BLaER1 (cell line): ENCODE measurements around the gene SH2B3.

Source experiments
- H3K27ac ChIP-seq: shearing (Covaris generic); formaldehyde crosslinking; 2 replicates; pipeline ENCODE4 v1.8.1; 2022
- H3K27me3 ChIP-seq: shearing (Covaris generic); formaldehyde crosslinking; 2 replicates; pipeline ENCODE4 v1.8.1; 2022
- H3K36me3 ChIP-seq: shearing (Covaris generic); formaldehyde crosslinking; 2 replicates; pipeline ENCODE4 v1.8.1; 2022
- H3K4me1 ChIP-seq: shearing (Covaris generic); formaldehyde crosslinking; 2 replicates; pipeline ENCODE4 v1.8.1; 2022
- H3K4me2 ChIP-seq: shearing (Covaris generic); formaldehyde crosslinking; 2 replicates; pipeline ENCODE4 v1.8.1; 2022
- H3K4me3 ChIP-seq: shearing (Covaris generic); formaldehyde crosslinking; 2 replicates; pipeline ENCODE4 v1.8.1; 2022
- H3K9ac ChIP-seq: shearing (Covaris generic); formaldehyde crosslinking; 2 replicates; pipeline ENCODE4 v1.8.1; 2022
- H3K9me3 ChIP-seq: shearing (Covaris generic); formaldehyde crosslinking; 2 replicates; pipeline ENCODE4 v1.8.1; 2022
- H4K20me1 ChIP-seq: shearing (Covaris generic); formaldehyde crosslinking; 2 replicates; pipeline ENCODE4 v1.8.1; 2022
- Cebpa-rat ChIP-seq: shearing (Covaris generic); IDR thresholded peaks from 2 replicates; pipeline ENCODE4 v1.8.1; 2022

SH2B3 gene

GRCh38 chr12:111434680-111435338, 29.1 kb downstream of the SH2B3 start:
- H3K4me3 ChIP-seq = peak overlapping the region; percentile 41
- peaks cover 100% of the 10 kb centered on the region for H4K20me1 ChIP-seq
- H3K36me3 ChIP-seq = 0 out of 2 replicates have a peak, but pooled peaks cover 6% of the 10 kb centered on the region
- H3K27me3 ChIP-seq = no peaks in the 10 kb centered on the region
- H3K4me1 ChIP-seq = peaks cover 100% of the 10 kb centered on the region
- no peaks in the 10 kb centered on the region for H3K9me3 ChIP-seq
- no peak for TF ChIP-seq Cebpa-rat
- peak overlapping the region; percentile 90 for H3K4me2 ChIP-seq
- peak overlapping the region; percentile 56 for H3K9ac ChIP-seq
- peak overlapping the region; percentile 73 for H3K27ac ChIP-seq

GRCh38 chr12:111435661-111436201, 30.0 kb downstream of the SH2B3 start:
- Histone ChIP-seq H3K4me3 (no peak overlapping the region), H3K36me3 (peaks cover 15% of the 10 kb centered on the region; the same call in 1 of the 2 replicates), H3K27ac (peak overlapping the region; percentile 73), H3K9me3 (no peaks in the 10 kb centered on the region), H3K4me2 (peak overlapping the region; percentile 90), H3K27me3 (no peaks in the 10 kb centered on the region), H3K4me1 (peaks cover 100% of the 10 kb centered on the region), H4K20me1 (peaks cover 100% of the 10 kb centered on the region), H3K9ac (0 out of 2 replicates have a peak overlapping the region, but pooled peaks have one; percentile 22)
- no peak for TF ChIP-seq Cebpa-rat

GRCh38 chr12:111436266-111436665, 30.5 kb downstream of the SH2B3 start:
- Histone ChIP-seq H3K4me1 (peaks cover 100% of the 10 kb centered on the region), H3K4me3 (no peak overlapping the region), H4K20me1 (peaks cover 100% of the 10 kb centered on the region), H3K27ac (peak overlapping the region; percentile 73), H3K4me2 (peak overlapping the region; percentile 90), H3K9me3 (no peaks in the 10 kb centered on the region), H3K36me3 (peaks cover 21% of the 10 kb centered on the region; the same call in 1 of the 2 replicates), H3K9ac (0 out of 2 replicates have a peak overlapping the region, but pooled peaks have one; percentile 22), H3K27me3 (no peaks in the 10 kb centered on the region)
- no peak for TF ChIP-seq Cebpa-rat

GRCh38 chr12:111436811-111437210, 31.1 kb downstream of the SH2B3 start:
- H3K9me3 ChIP-seq = no peaks in the 10 kb centered on the region
- H3K4me3 ChIP-seq = no peak overlapping the region
- H3K27me3 ChIP-seq = no peaks in the 10 kb centered on the region
- H4K20me1 ChIP-seq = peaks cover 100% of the 10 kb centered on the region
- H3K4me2 ChIP-seq = peak overlapping the region; percentile 90
- no peak overlapping the region for H3K9ac ChIP-seq
- H3K27ac ChIP-seq = peak overlapping the region; percentile 73; the same call in 1 of the 2 replicates
- H3K4me1 ChIP-seq = peaks cover 100% of the 10 kb centered on the region
- TF ChIP-seq Cebpa-rat = no peak
- H3K36me3 ChIP-seq = peaks cover 26% of the 10 kb centered on the region; the same call in 1 of the 2 replicates

- no peaks in the 10 kb centered on the region for H3K9me3 ChIP-seq
- peaks cover 100% of the 10 kb centered on the region for H4K20me1 ChIP-seq
- peak overlapping the region; percentile 50; the same call in 1 of the 2 replicates for H3K9ac ChIP-seq
- H3K36me3 ChIP-seq = peaks cover 34% of the 10 kb centered on the region
- peak; percentile 89 for TF ChIP-seq Cebpa-rat
- peak overlapping the region; percentile 90 for H3K4me2 ChIP-seq
- H3K27me3 ChIP-seq = no peaks in the 10 kb centered on the region
- peaks cover 100% of the 10 kb centered on the region for H3K4me1 ChIP-seq
- H3K27ac ChIP-seq = peak overlapping the region; percentile 73; the same call in 1 of the 2 replicates
- H3K4me3 ChIP-seq = peak overlapping the region; percentile 41; the same call in 1 of the 2 replicates
Measured at GRCh38 chr12:111437816-111438454, 32.2 kb downstream of the SH2B3 start.

- Histone ChIP-seq H3K36me3 (peaks cover 40% of the 10 kb centered on the region), H3K27me3 (no peaks in the 10 kb centered on the region), H3K4me1 (peaks cover 100% of the 10 kb centered on the region), H3K27ac (peak overlapping the region; percentile 73; the same call in 1 of the 2 replicates), H3K9ac (peak overlapping the region; percentile 50; the same call in 1 of the 2 replicates), H4K20me1 (peaks cover 100% of the 10 kb centered on the region), H3K4me2 (peak overlapping the region; percentile 90), H3K9me3 (no peaks in the 10 kb centered on the region), H3K4me3 (peak overlapping the region; percentile 41; the same call in 1 of the 2 replicates)
- TF ChIP-seq Cebpa-rat = no peak
Measured at GRCh38 chr12:111438481-111438880, 32.8 kb downstream of the SH2B3 start.

GRCh38 chr12:111439657-111440151, 34.0 kb downstream of the SH2B3 start:
- Histone ChIP-seq H3K4me3 (no peak overlapping the region), H3K36me3 (peaks cover 45% of the 10 kb centered on the region), H3K4me2 (peak overlapping the region; percentile 90), H3K27me3 (no peaks in the 10 kb centered on the region), H3K9me3 (no peaks in the 10 kb centered on the region), H3K9ac (peak overlapping the region; percentile 31; the same call in 1 of the 2 replicates), H3K4me1 (peaks cover 100% of the 10 kb centered on the region), H3K27ac (0 out of 2 replicates have a peak overlapping the region, but pooled peaks have one; percentile 20), H4K20me1 (peaks cover 100% of the 10 kb centered on the region)
- no peak for TF ChIP-seq Cebpa-rat

- H4K20me1 ChIP-seq = peaks cover 100% of the 10 kb centered on the region
- peaks cover 100% of the 10 kb centered on the region for H3K4me1 ChIP-seq
- no peak for TF ChIP-seq Cebpa-rat
- H3K27ac ChIP-seq = peak overlapping the region; percentile 20; the same call in 1 of the 2 replicates
- H3K36me3 ChIP-seq = peaks cover 45% of the 10 kb centered on the region
- no peaks in the 10 kb centered on the region for H3K27me3 ChIP-seq
- peak overlapping the region; percentile 90 for H3K4me2 ChIP-seq
- no peak overlapping the region for H3K9ac ChIP-seq
- no peaks in the 10 kb centered on the region for H3K9me3 ChIP-seq
- no peak overlapping the region for H3K4me3 ChIP-seq
Measured at GRCh38 chr12:111440152-111440551, 34.4 kb downstream of the SH2B3 start.

- H3K9me3 ChIP-seq = no peaks in the 10 kb centered on the region
- H3K4me1 ChIP-seq = peaks cover 100% of the 10 kb centered on the region
- no peaks in the 10 kb centered on the region for H3K27me3 ChIP-seq
- H3K4me2 ChIP-seq = peak overlapping the region; percentile 90
- peaks cover 100% of the 10 kb centered on the region for H4K20me1 ChIP-seq
- TF ChIP-seq Cebpa-rat = no peak
- H3K9ac ChIP-seq = no peak overlapping the region
- H3K27ac ChIP-seq = peak overlapping the region; percentile 15; the same call in 1 of the 2 replicates
- H3K4me3 ChIP-seq = no peak overlapping the region
- H3K36me3 ChIP-seq = peaks cover 50% of the 10 kb centered on the region
Measured at GRCh38 chr12:111440631-111441030, 34.9 kb downstream of the SH2B3 start.
